LNCAP (cell line): ENCODE results near the gene ADAMTSL3.

Source experiments
- CTCF ChIP-seq: fragments of 450-650 bp; IDR thresholded peaks from 2 replicates; pipeline ENCODE4 v1.5.1; 2017; ENCODE audit warnings: mild to moderate bottlenecking

Gene ADAMTSL3

GRCh38 chr15:83922649-83923294, 268.8 kb downstream of the ADAMTSL3 start:
- TF ChIP-seq CTCF = no peak

- TF ChIP-seq CTCF = no peak
These were observed 272.2 kb downstream of the ADAMTSL3 start for GRCh38 chr15:83926116-83926515.

GRCh38 chr15:83927704-83928391, 273.9 kb downstream of the ADAMTSL3 start:
- TF ChIP-seq CTCF = no peak

- no peak for TF ChIP-seq CTCF
These were observed 274.4 kb downstream of the ADAMTSL3 start for GRCh38 chr15:83928392-83928734.

GRCh38 chr15:83928878-83929418, 275.0 kb downstream of the ADAMTSL3 start:
- TF ChIP-seq CTCF = no peak

- no peak for TF ChIP-seq CTCF
These were observed 275.7 kb downstream of the ADAMTSL3 start for GRCh38 chr15:83929619-83930018.

- no peak for TF ChIP-seq CTCF
These were observed 276.7 kb downstream of the ADAMTSL3 start for GRCh38 chr15:83930392-83931212.
